Activated naive CD8-positive, alpha-beta T cell (primary cell): ENCODE results near the gene ENO4.

Experiments
- H3K27ac Mint-ChIP-seq: one replicate; pipeline ENCODE4 v1.8.0; 2021; ENCODE audit warnings: mixed read lengths
- H3K27me3 Mint-ChIP-seq: one replicate; pipeline ENCODE4 v1.8.0; 2021; ENCODE audit warnings: mixed read lengths
- H3K36me3 Mint-ChIP-seq: one replicate; pipeline ENCODE4 v1.8.0; 2021; ENCODE audit warnings: mixed read lengths
- H3K4me1 Mint-ChIP-seq: one replicate; pipeline ENCODE4 v1.8.0; 2021; ENCODE audit warnings: low read depth, mixed read lengths
- H3K4me3 Mint-ChIP-seq: one replicate; pipeline ENCODE4 v1.8.0; 2021; ENCODE audit warnings: mild to moderate bottlenecking, mixed read lengths
- H3K9me3 Mint-ChIP-seq: one replicate; pipeline ENCODE4 v1.8.0; 2021; ENCODE audit warnings: low read depth, mixed read lengths

The ENO4 gene

GRCh38 chr10:116819999-116820677, 29.2 kb upstream of the ENO4 start:
- H3K4me1 Mint-ChIP-seq, result no peaks in the 10 kb centered on the region
- peaks cover 19% of the 10 kb centered on the region for H3K27me3 Mint-ChIP-seq
- H3K9me3 Mint-ChIP-seq, result no peaks in the 10 kb centered on the region
- no peak overlapping the region for H3K27ac Mint-ChIP-seq
- no peaks in the 10 kb centered on the region for H3K36me3 Mint-ChIP-seq
- H3K4me3 Mint-ChIP-seq, result no peak overlapping the region

GRCh38 chr10:116825901-116826300, 23.4 kb upstream of the ENO4 start:
- Mint-ChIP-seq H3K27ac (no peak overlapping the region), H3K4me1 (no peaks in the 10 kb centered on the region), H3K36me3 (no peaks in the 10 kb centered on the region), H3K4me3 (no peak overlapping the region), H3K27me3 (peaks cover 10% of the 10 kb centered on the region), H3K9me3 (no peaks in the 10 kb centered on the region)

- Mint-ChIP-seq H3K27ac (no peak overlapping the region), H3K27me3 (peaks cover 8% of the 10 kb centered on the region), H3K36me3 (no peaks in the 10 kb centered on the region), H3K4me3 (no peak overlapping the region), H3K9me3 (no peaks in the 10 kb centered on the region), H3K4me1 (no peaks in the 10 kb centered on the region)
Observed at GRCh38 chr10:116826803-116827202, 22.5 kb upstream of the ENO4 start.

- Mint-ChIP-seq H3K36me3 (no peaks in the 10 kb centered on the region), H3K9me3 (no peaks in the 10 kb centered on the region), H3K4me3 (no peak overlapping the region), H3K27me3 (peaks cover 7% of the 10 kb centered on the region), H3K4me1 (no peaks in the 10 kb centered on the region), H3K27ac (no peak overlapping the region)
Observed at GRCh38 chr10:116827214-116827671, 22.1 kb upstream of the ENO4 start.

GRCh38 chr10:116828116-116828515, 21.2 kb upstream of the ENO4 start:
- Mint-ChIP-seq H3K9me3 (no peaks in the 10 kb centered on the region), H3K4me1 (no peaks in the 10 kb centered on the region), H3K4me3 (no peak overlapping the region), H3K36me3 (no peaks in the 10 kb centered on the region), H3K27me3 (peaks cover 6% of the 10 kb centered on the region), H3K27ac (no peak overlapping the region)

- H3K4me1 Mint-ChIP-seq, result no peaks in the 10 kb centered on the region
- H3K36me3 Mint-ChIP-seq, result no peaks in the 10 kb centered on the region
- H3K9me3 Mint-ChIP-seq, result no peaks in the 10 kb centered on the region
- peaks cover 2% of the 10 kb centered on the region for H3K27me3 Mint-ChIP-seq
- no peak overlapping the region for H3K4me3 Mint-ChIP-seq
- H3K27ac Mint-ChIP-seq, result no peak overlapping the region
Observed at GRCh38 chr10:116829711-116830110, 19.6 kb upstream of the ENO4 start.

- no peaks in the 10 kb centered on the region for H3K9me3 Mint-ChIP-seq
- H3K36me3 Mint-ChIP-seq, result no peaks in the 10 kb centered on the region
- no peak overlapping the region for H3K4me3 Mint-ChIP-seq
- peaks cover 2% of the 10 kb centered on the region for H3K27me3 Mint-ChIP-seq
- no peaks in the 10 kb centered on the region for H3K4me1 Mint-ChIP-seq
- H3K27ac Mint-ChIP-seq, result no peak overlapping the region
Observed at GRCh38 chr10:116831086-116831485, 18.2 kb upstream of the ENO4 start.

- no peaks in the 10 kb centered on the region for H3K36me3 Mint-ChIP-seq
- no peaks in the 10 kb centered on the region for H3K9me3 Mint-ChIP-seq
- H3K4me1 Mint-ChIP-seq, result no peaks in the 10 kb centered on the region
- peaks cover 4% of the 10 kb centered on the region for H3K27me3 Mint-ChIP-seq
- no peak overlapping the region for H3K27ac Mint-ChIP-seq
- H3K4me3 Mint-ChIP-seq, result no peak overlapping the region
Observed at GRCh38 chr10:116831790-116832189, 17.5 kb upstream of the ENO4 start.

- Mint-ChIP-seq H3K27me3 (peaks cover 5% of the 10 kb centered on the region), H3K27ac (no peak overlapping the region), H3K36me3 (no peaks in the 10 kb centered on the region), H3K4me3 (no peak overlapping the region), H3K9me3 (no peaks in the 10 kb centered on the region), H3K4me1 (no peaks in the 10 kb centered on the region)
Observed at GRCh38 chr10:116833986-116834985, 15.0 kb upstream of the ENO4 start.

- Mint-ChIP-seq H3K4me3 (no peak overlapping the region), H3K4me1 (no peaks in the 10 kb centered on the region)
Observed at GRCh38 chr10:116835658-116836057, 13.6 kb upstream of the ENO4 start.

GRCh38 chr10:116836083-116836482, 13.2 kb upstream of the ENO4 start:
- Mint-ChIP-seq H3K9me3 (no peaks in the 10 kb centered on the region), H3K4me1 (no peaks in the 10 kb centered on the region), H3K27me3 (peaks cover 4% of the 10 kb centered on the region), H3K4me3 (no peak overlapping the region), H3K36me3 (no peaks in the 10 kb centered on the region), H3K27ac (no peak overlapping the region)

More at GRCh38 chr10:116835658-116836057, 13.6 kb upstream of the ENO4 start:
- no peaks in the 10 kb centered on the region for H3K36me3 Mint-ChIP-seq
- H3K27me3 Mint-ChIP-seq, result peaks cover 5% of the 10 kb centered on the region
- no peaks in the 10 kb centered on the region for H3K9me3 Mint-ChIP-seq
- H3K27ac Mint-ChIP-seq, result no peak overlapping the region

GRCh38 chr10:116836902-116837523, 12.3 kb upstream of the ENO4 start:
- Mint-ChIP-seq H3K4me1 (no peaks in the 10 kb centered on the region), H3K27ac (no peak overlapping the region), H3K27me3 (peaks cover 3% of the 10 kb centered on the region), H3K4me3 (no peak overlapping the region), H3K9me3 (no peaks in the 10 kb centered on the region), H3K36me3 (no peaks in the 10 kb centered on the region)

- H3K4me1 Mint-ChIP-seq, result no peaks in the 10 kb centered on the region
- H3K27me3 Mint-ChIP-seq, result peaks cover 5% of the 10 kb centered on the region
- no peak overlapping the region for H3K4me3 Mint-ChIP-seq
- H3K36me3 Mint-ChIP-seq, result no peaks in the 10 kb centered on the region
- no peaks in the 10 kb centered on the region for H3K9me3 Mint-ChIP-seq
- H3K27ac Mint-ChIP-seq, result no peak overlapping the region
Observed at GRCh38 chr10:116838143-116838725, 11.1 kb upstream of the ENO4 start.

GRCh38 chr10:116840389-116841075, 8.8 kb upstream of the ENO4 start:
- H3K4me1 Mint-ChIP-seq, result peaks cover 2% of the 10 kb centered on the region
- H3K9me3 Mint-ChIP-seq, result no peaks in the 10 kb centered on the region
- no peak overlapping the region for H3K27ac Mint-ChIP-seq
- H3K36me3 Mint-ChIP-seq, result no peaks in the 10 kb centered on the region
- H3K27me3 Mint-ChIP-seq, result peaks cover 8% of the 10 kb centered on the region
- H3K4me3 Mint-ChIP-seq, result no peak overlapping the region
